GM18951 (cell line): Measurements from ENCODE around the gene KLK11.

Experiments used
- POLR2A ChIP-seq: IDR thresholded peaks from 4 replicates; pipeline ENCODE4 v1.6.1; 2011; ENCODE audit warnings: mild to moderate bottlenecking; ENCODE audit not compliant: insufficient read length, insufficient read depth; ENCODE audit errors: extremely low read depth
- in situ Hi-C: fragments of 300-500 bp; cut with MboI; formaldehyde crosslinking; loops from one replicate; pipeline ENCODE4 v1.12.0; 2022; ENCODE audit warnings: low sequenced_read_pairs, mixed read lengths, inconsistent platforms; ENCODE audit not compliant: unreplicated experiment

The KLK11 gene, protein sequence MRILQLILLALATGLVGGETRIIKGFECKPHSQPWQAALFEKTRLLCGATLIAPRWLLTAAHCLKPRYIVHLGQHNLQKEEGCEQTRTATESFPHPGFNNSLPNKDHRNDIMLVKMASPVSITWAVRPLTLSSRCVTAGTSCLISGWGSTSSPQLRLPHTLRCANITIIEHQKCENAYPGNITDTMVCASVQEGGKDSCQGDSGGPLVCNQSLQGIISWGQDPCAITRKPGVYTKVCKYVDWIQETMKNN

GRCh38 chr19:51026554-51026831 is at the start of gene KLK11:
KLK11 (minus strand) TSS chr19:51026616; CDS start chr19:51025631, 985 bp downstream.
- in situ Hi-C loops = no loop called here
- no peak for TF ChIP-seq POLR2A

- in situ Hi-C loops = no loop called here
- TF ChIP-seq POLR2A = no peak
These were observed 49.6 kb upstream of the KLK11 start for GRCh38 chr19:51075998-51076397.

DNA sequence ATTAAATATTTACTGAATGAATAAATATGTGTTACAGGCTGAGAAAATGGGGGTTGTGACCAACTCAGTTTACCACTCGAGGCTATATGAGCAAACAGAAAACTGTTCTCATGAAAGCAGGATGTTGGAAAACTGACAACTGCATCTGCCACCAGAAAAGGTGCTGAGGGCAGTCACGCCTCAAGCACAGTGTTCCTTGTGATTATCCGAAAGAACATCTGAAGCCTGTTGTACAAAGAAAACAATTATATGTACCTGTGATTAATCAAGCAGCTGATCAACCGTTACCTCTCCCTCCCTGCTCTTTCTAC is 44.6 kb upstream of the KLK11 start:
- no peak for TF ChIP-seq POLR2A
- in situ Hi-C loops = no loop called here

GRCh38 chr19:51070334-51071094 is 44.1 kb upstream of the KLK11 start:
- in situ Hi-C loops = no loop called here
- no peak for TF ChIP-seq POLR2A

GRCh38 chr19:51066393-51067186 is 40.2 kb upstream of the KLK11 start:
- in situ Hi-C loops = no loop called here
- TF ChIP-seq POLR2A = no peak

GRCh38 chr19:51065221-51065960 is 39.0 kb upstream of the KLK11 start:
- in situ Hi-C loops = no loop called here
- TF ChIP-seq POLR2A = no peak

DNA sequence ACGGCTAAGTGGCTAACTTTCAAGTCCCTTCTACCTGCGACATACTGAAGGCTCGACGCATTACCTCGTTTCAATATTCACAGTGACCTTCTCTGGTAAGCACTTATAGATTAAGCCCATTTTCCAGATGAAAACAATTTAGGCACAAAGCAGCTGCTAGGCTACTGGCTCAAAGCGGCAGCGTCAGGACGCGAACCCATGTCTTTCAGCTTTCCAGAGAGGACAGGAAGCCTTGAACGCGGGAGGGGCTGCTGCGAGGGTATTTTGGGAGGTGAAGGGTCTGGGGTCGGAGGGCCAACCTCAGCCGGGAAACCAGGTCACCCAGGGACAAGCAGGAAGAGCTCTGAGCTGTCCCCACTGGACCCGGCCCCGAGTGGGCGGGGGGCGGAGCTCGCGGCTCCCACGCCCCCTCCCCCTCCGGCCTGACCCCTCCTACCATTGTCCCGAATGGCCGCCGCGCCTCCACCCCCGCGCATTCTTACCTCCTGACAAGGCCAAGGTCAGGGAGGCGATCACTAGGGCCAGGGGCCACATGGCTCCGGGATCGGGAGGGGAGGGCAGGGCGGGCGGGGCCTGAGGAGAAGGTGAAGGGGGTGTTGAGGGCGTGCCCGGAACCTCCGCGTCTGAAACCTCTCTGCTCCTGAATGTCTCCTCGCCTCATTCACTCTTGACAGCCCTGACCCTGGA is 38.3 kb upstream of the KLK11 start, which contains the start of gene KLK13:
KLK13 (minus strand) TSS at position 559 of the 687 bp plus-strand sequence; CDS start at position 534, 25 bp downstream.
- in situ Hi-C loops = no loop called here
- TF ChIP-seq POLR2A = no peak

DNA sequence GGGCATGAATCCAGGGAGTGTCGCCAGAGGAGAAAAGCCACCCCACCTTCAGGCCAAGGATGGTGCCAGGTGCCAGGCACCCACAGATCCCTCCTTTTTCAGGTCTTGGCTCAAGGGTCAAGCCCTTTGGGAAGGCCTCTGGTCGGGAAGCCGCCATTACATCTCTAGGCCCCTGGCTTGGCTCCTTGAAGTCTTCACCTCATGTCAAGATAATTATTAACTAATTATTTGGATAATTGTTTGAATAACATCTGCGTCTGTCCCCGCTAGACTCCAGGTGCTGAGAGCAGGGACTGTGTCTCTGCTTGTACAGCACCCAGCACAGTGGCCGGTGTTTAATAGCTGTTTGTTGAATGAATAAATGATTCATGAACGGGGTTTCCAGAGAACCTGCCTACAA is 37.2 kb upstream of the KLK11 start:
- TF ChIP-seq POLR2A = no peak
- in situ Hi-C loops = no loop called here

DNA sequence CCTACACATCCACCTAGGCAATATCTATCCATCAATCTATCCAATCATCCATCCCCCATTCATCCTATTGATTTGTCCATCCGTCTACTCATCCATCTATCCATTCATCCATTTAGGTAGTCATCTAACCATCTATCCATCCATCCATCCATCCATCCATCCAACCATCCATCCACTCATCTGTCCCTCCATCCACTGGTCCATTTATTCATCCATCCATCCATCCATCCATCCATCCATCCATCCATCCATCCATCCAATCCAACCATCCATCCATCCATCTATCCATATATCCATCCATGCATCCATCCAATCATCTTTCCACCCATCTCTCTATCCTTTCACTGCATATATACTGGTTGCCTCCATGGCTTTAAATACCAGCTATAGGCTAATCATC is 34.6 kb upstream of the KLK11 start:
- TF ChIP-seq POLR2A = no peak
- in situ Hi-C loops = no loop called here

DNA sequence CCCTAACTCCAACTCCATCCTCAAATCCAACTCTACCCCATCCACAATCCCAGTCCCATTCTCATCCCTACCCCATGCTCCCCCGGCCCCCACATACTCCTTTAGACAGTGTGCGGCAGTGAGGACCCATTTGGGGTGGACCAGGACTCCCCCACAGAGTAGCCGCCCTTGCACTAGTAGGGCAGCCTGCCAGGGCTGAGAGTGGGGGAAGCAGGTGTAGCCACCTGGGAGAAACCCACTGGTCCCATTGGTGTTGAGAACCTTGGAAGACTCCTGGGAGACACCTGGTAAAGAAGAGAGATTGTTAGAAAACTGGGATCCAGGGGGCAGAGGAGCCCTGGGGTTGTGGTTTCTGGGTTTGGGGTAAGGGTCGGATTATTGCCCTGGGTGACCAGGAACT is 33.9 kb upstream of the KLK11 start:
- in situ Hi-C loops = no loop called here
- no peak for TF ChIP-seq POLR2A

- in situ Hi-C loops = no loop called here
- no peak for TF ChIP-seq POLR2A
These were observed 33.3 kb upstream of the KLK11 start for GRCh38 chr19:51059715-51060114.

DNA sequence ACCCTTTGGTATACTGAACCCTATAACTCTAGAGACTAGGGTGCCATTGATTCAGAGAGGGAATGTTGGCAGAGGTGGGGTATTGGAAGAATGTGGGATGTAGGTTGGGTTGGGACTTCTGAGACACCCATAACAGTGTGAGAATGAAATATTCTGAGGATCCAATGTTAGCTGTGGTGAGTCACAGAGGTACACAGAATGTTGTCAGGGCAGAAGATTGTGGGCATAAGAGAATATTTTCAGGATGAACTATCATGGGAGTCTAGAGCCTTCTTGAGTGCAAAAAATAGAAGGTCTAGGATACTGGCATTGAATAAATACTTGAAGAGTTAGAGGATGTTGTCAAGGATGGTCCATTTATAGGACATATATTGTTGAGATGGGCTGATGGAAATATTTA is 29.4 kb upstream of the KLK11 start:
- TF ChIP-seq POLR2A = no peak
- in situ Hi-C loops = no loop called here

- in situ Hi-C loops = no loop called here
- TF ChIP-seq POLR2A = no peak
These were observed 20.6 kb upstream of the KLK11 start for GRCh38 chr19:51047031-51047335.
